ENCODE data around the gene UQCRHL. TPM values are rescaled to one million over a fixed set of nuclear protein-coding genes. Genes with fewer than 3 reads are reported as not detected.
A peak's percentile ranks its signal among the peaks of the same experiment; 100 is the strongest.

The UQCRHL gene
- polyA plus RNA-seq, 1 experiment = 2.7 TPM

- H3K9me3 ChIP-seq (ENCODE audit: control insufficient read depth, insufficient read depth, low read length) = no peaks in the 10 kb centered on the region
- CTCF ChIA-PET = no interaction called here
- DNase-seq (ENCODE audit: low read depth, low spot score) = no peak
- POLR2A ChIA-PET = no interaction called here
- no peak overlapping the region for H3K4me3 ChIP-seq (ENCODE audit: low read depth, low read length)
- TF ChIP-seq, protein P1, sequence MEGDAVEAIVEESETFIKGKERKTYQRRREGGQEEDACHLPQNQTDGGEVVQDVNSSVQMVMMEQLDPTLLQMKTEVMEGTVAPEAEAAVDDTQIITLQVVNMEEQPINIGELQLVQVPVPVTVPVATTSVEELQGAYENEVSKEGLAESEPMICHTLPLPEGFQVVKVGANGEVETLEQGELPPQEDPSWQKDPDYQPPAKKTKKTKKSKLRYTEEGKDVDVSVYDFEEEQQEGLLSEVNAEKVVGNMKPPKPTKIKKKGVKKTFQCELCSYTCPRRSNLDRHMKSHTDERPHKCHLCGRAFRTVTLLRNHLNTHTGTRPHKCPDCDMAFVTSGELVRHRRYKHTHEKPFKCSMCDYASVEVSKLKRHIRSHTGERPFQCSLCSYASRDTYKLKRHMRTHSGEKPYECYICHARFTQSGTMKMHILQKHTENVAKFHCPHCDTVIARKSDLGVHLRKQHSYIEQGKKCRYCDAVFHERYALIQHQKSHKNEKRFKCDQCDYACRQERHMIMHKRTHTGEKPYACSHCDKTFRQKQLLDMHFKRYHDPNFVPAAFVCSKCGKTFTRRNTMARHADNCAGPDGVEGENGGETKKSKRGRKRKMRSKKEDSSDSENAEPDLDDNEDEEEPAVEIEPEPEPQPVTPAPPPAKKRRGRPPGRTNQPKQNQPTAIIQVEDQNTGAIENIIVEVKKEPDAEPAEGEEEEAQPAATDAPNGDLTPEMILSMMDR (IDR thresholded peaks at IDR 0.05; ENCODE audit: low read depth, low read length) = no peak
- no peak overlapping the region for H3K27ac ChIP-seq (ENCODE audit: low read depth, low read length)
- H3K27me3 ChIP-seq (ENCODE audit: control insufficient read depth, insufficient read depth, low read length) = no peaks in the 10 kb centered on the region
Measured at GRCh38 chr1:15808955-15809354, 1.5 kb upstream of the UQCRHL start.

- POLR2A ChIA-PET = no interaction called here
- no peaks in the 10 kb centered on the region for H3K27me3 ChIP-seq (ENCODE audit: control insufficient read depth, insufficient read depth, low read length)
- no peak overlapping the region for H3K4me3 ChIP-seq (ENCODE audit: low read depth, low read length)
- no peaks in the 10 kb centered on the region for H3K9me3 ChIP-seq (ENCODE audit: control insufficient read depth, insufficient read depth, low read length)
- TF ChIP-seq, protein P1 (IDR thresholded peaks at IDR 0.05; ENCODE audit: low read depth, low read length) = no peak
- no peak for DNase-seq (ENCODE audit: low read depth, low spot score)
- H3K27ac ChIP-seq (ENCODE audit: low read depth, low read length) = no peak overlapping the region
- CTCF ChIA-PET = interaction anchor here (0.6 to 3.5 kb wide), 3 partner anchors 8 to 219 kb away, joined by 3 to 26 read pairs (median 4); no protein-coding TSS in a partner anchor
Measured at GRCh38 chr1:15807121-15807520, 328 bp downstream of the UQCRHL start.

DNA sequence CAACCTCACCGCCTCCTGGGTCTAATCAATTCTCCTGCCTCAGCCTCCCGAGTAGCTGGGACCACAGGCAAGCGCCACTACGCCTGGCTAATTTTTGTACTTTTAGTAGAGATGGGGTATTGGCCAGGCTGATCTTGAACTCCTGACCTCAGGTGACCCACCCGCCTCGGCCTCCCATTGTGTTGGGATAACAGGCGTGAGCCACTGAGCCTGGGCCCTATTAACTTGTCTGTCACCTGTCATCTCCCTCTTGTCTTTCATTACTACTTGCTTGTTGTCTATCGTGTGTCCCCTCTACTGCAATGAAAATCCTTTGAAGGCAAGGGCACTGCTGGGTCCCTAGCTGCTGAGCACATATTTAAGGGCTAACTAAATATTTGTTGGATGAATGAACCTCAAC is 3.4 kb downstream of the UQCRHL start:
- Histone ChIP-seq H3K9me3 (ENCODE audit: control insufficient read depth, insufficient read depth, low read length) (no peaks in the 10 kb centered on the region), H3K27me3 (ENCODE audit: control insufficient read depth, insufficient read depth, low read length) (no peaks in the 10 kb centered on the region), H3K4me3 (ENCODE audit: low read depth, low read length) (no peak overlapping the region), H3K27ac (ENCODE audit: low read depth, low read length) (no peak overlapping the region)
- ChIA-PET POLR2A (no interaction called here), CTCF (interaction anchor here (0.6 to 5.5 kb wide), 4 partner anchors 12 to 515 kb away, joined by 3 to 43 read pairs (median 6); no protein-coding TSS in a partner anchor)
- TF ChIP-seq, protein P1 (IDR thresholded peaks at IDR 0.05; ENCODE audit: low read depth, low read length) = no peak
- no peak for DNase-seq (ENCODE audit: low read depth, low spot score)

DNA sequence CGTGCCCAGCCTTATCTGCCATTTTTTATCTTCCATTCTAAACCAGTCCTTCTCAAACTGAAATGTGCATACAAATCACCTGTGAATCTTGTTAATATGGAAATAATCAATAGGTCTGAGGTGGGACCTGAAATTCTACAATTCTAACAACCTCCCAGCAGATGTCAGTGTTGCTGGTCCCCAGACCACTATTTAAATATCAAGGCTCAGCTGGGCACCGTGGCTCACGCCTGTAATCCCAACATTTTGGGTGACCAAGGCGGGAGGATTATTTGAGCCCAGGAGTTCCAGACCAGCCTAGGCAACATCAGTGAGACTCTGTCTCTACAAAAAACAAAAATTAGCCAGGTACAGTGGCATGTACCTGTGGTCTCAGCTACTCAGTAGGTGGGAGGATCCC is 4.1 kb downstream of the UQCRHL start:
- no peak overlapping the region for H3K27ac ChIP-seq (ENCODE audit: low read depth, low read length)
- TF ChIP-seq, protein P1 (IDR thresholded peaks at IDR 0.05; ENCODE audit: low read depth, low read length) = peak; percentile 48
- ChIA-PET POLR2A (no interaction called here), CTCF (interaction anchor here (0.6 to 5.5 kb wide), 4 partner anchors 12 to 515 kb away, joined by 3 to 43 read pairs (median 6); no protein-coding TSS in a partner anchor)
- H3K9me3 ChIP-seq (ENCODE audit: control insufficient read depth, insufficient read depth, low read length) = no peaks in the 10 kb centered on the region
- H3K4me3 ChIP-seq (ENCODE audit: low read depth, low read length) = no peak overlapping the region
- no peaks in the 10 kb centered on the region for H3K27me3 ChIP-seq (ENCODE audit: control insufficient read depth, insufficient read depth, low read length)
- DNase-seq (ENCODE audit: low read depth, low spot score) = no peak

DNA sequence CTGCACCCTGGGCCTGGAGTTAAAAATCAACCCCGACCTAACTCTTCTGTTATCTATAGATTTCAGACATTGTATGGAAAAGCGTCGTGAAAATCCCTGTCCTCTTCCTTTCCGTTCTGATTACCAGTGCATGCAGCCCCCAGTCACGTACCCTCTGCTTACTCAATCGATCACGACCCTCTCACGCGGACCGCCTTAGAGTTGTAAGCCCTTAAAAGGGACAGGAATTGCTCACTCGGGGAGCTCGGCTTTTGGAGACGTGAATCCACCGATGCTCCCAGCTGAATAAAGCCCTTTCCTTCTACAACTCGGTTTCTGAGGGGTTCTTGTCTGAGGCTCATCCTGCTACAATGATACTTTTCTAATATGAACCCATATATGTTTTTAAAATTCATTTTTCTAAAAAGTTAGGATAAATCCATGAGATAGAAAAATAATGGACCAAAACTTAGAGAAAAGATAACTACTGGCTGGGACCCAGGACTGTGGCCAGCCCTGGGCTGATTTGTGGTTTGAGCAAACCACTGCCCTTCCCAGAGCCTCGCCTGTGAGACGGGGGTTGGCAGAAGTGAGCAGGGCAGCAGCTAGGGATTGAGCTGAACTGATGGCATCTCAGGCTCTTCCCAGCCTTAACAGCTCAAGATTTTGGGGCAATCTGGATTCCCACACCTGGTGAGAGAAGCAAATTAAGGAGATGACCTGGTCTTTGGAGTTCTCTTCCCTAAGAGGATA is 5.0 kb downstream of the UQCRHL start:
- Histone ChIP-seq H3K4me3 (ENCODE audit: low read depth, low read length) (no peak overlapping the region), H3K27ac (ENCODE audit: low read depth, low read length) (no peak overlapping the region), H3K9me3 (ENCODE audit: control insufficient read depth, insufficient read depth, low read length) (no peaks in the 10 kb centered on the region), H3K27me3 (ENCODE audit: control insufficient read depth, insufficient read depth, low read length) (no peaks in the 10 kb centered on the region)
- DNase-seq (ENCODE audit: low read depth, low spot score) = no peak
- ChIA-PET CTCF (interaction anchor here (0.5 to 5.5 kb wide), 4 partner anchors 13 to 254 kb away, joined by 3 to 43 read pairs (median 6); no protein-coding TSS in a partner anchor), POLR2A (interaction anchor here (0.6 kb wide), 1 partner anchor 43 kb away, joined by 6 read pairs; no protein-coding TSS in a partner anchor)
- TF ChIP-seq, protein P1 (IDR thresholded peaks at IDR 0.05; ENCODE audit: low read depth, low read length) = no peak
